HepG2 (cell line): ENCODE data around the gene ADCY10. TPM values are rescaled to one million over a fixed set of nuclear protein-coding genes. Genes with fewer than 3 reads are reported as not detected.

Source experiments
- ATAC-seq: fragments of 200-7000 bp; cut with Tn5 transposase; 3 replicates; pipeline ENCODE4 v1.9.1; 2020; ENCODE audit warnings: mild to moderate bottlenecking, moderate library complexity
- BruUV-seq: library from RNA; stranded (reverse); fragments of 400-500 nt; replicated peaks from 2 replicates; lab custom pipeline; 2021; lab: Mats Ljungman, UMichigan
- CTCF ChIA-PET: fragments of 300-600 bp; formaldehyde crosslinking; extraction: SDS; loops from one replicate; lab custom pipeline; 2021; ENCODE audit warnings: low total read pairs, inconsistent platforms, low intra/inter-chr PET ratio; lab: Yijun Ruan, JAX
- POLR2A ChIA-PET: fragments of 350-600 bp; sonication (Branson Sonifier 250); formaldehyde crosslinking; loops from one replicate; lab custom pipeline; 2020; ENCODE audit warnings: antibody characterized with exemption, inconsistent platforms; lab: Yijun Ruan, JAX
- DNase-seq: peaks from one replicate; pipeline ENCODE4 v3.0.0-alpha.2; 2015; ENCODE audit warnings: low spot score
- FAIRE-seq: peaks from 3 replicates; lab custom pipeline; 2011; peaks lifted over from hg19 to GRCh38; lab: Jason Lieb, UNC
- H2AFZ ChIP-seq: one replicate; pipeline ENCODE4 v1.6.1; 2011; ENCODE audit warnings: low read length, inconsistent platforms
- H3K27ac ChIP-seq: fragments of 300-600 bp; 3 replicates; pipeline ENCODE4 v1.8.0; 2011; ENCODE audit warnings: mixed run types, mild to moderate bottlenecking, mixed read lengths, low read length, inconsistent platforms; ENCODE audit not compliant: insufficient read depth; ENCODE audit errors: extremely low read length
- H3K27me3 ChIP-seq, 2 experiments: fragments of 200-600 bp in 1 of 2; 2 replicates in 1 of 2; 3 replicates in 1 of 2; pipeline versions ENCODE4 v1.6.0 to v1.8.0; 2011; ENCODE audit warnings: low read length in 2 of 2, mild to moderate bottlenecking in 2 of 2, moderate library complexity in 2 of 2, inconsistent platforms in 1 of 2; ENCODE audit not compliant: insufficient read depth in 2 of 2, control insufficient read depth in 1 of 2
- H3K36me3 ChIP-seq, 2 experiments: fragments of 200-600 bp in 1 of 2; replicated peaks in 1 of 2; 2 replicates in 1 of 2; 3 replicates in 1 of 2; pipeline versions ENCODE4 v1.5.1 to v1.8.0; 2011; ENCODE audit warnings: low read length in 2 of 2, inconsistent platforms in 1 of 2; ENCODE audit not compliant: insufficient read depth in 2 of 2, control insufficient read depth in 1 of 2
- H3K4me1 ChIP-seq: 2 replicates; pipeline ENCODE4 v1.5.1; 2012; ENCODE audit warnings: low read length, inconsistent platforms; ENCODE audit not compliant: insufficient read depth
- H3K4me2 ChIP-seq: 2 replicates; pipeline ENCODE4 v1.6.0; 2011; ENCODE audit warnings: low read depth, low read length, inconsistent platforms
- H3K4me3 ChIP-seq, 3 experiments: fragments of 200-600 bp in 1 of 3; sonication (generic), shearing (Covaris generic) in 1 of 3; replicated peaks in 1 of 3; 2 replicates each; pipeline ENCODE4 v1.5.1; 2011 to 2016; ENCODE audit warnings: low read length in 3 of 3, inconsistent platforms in 2 of 3, low read depth in 2 of 3, mild to moderate bottlenecking in 2 of 3, control low read depth in 1 of 3, mixed read lengths in 1 of 3; ENCODE audit not compliant: insufficient read depth in 1 of 3
- H3K79me2 ChIP-seq: one replicate; pipeline ENCODE4 v1.6.1; 2011; ENCODE audit warnings: low read length, inconsistent platforms; ENCODE audit not compliant: insufficient read depth
- H3K9ac ChIP-seq: 2 replicates; pipeline ENCODE4 v1.6.0; 2011; ENCODE audit warnings: mild to moderate bottlenecking, low read depth, low read length, inconsistent platforms; ENCODE audit not compliant: insufficient read depth
- H3K9me3 ChIP-seq: 2 replicates; pipeline ENCODE4 v1.5.1; 2012; ENCODE audit warnings: mild to moderate bottlenecking, low read length
- H4K20me1 ChIP-seq: 2 replicates; pipeline ENCODE4 v1.6.0; 2011; ENCODE audit warnings: inconsistent platforms, mild to moderate bottlenecking, low read length, moderate library complexity; ENCODE audit not compliant: insufficient read depth
- ASH2L ChIP-seq: fragments of 300-600, 200-600 bp; sonication (generic); IDR thresholded peaks from 2 replicates; pipeline ENCODE4 v1.7.0; 2017; ENCODE audit warnings: low read depth, mild to moderate bottlenecking, moderate library complexity, mixed read lengths, low read length; ENCODE audit not compliant: insufficient read length
- BCL3 ChIP-seq: sonication (generic); formaldehyde crosslinking; IDR thresholded peaks from 2 replicates; pipeline ENCODE4 v1.5.1; 2020; ENCODE audit warnings: mild to moderate bottlenecking, missing genetic modification reagents, moderate library complexity
- CEBPG ChIP-seq: IDR thresholded peaks from 2 replicates; pipeline ENCODE4 v1.6.1; 2016
- HMGXB3 ChIP-seq: sonication (generic); formaldehyde crosslinking; IDR thresholded peaks from 2 replicates; pipeline ENCODE4 v1.4.0; 2020; ENCODE audit warnings: missing genetic modification reagents, borderline replicate concordance
- KDM2A ChIP-seq: sonication (generic); formaldehyde crosslinking; IDR thresholded peaks from 2 replicates; pipeline ENCODE4 v1.4.0; 2020; ENCODE audit warnings: low read depth, missing genetic modification reagents, borderline replicate concordance
- MED13 ChIP-seq: sonication (generic); formaldehyde crosslinking; IDR thresholded peaks from 2 replicates; pipeline ENCODE4 v1.5.0; 2020; ENCODE audit warnings: missing genetic modification reagents
- ZNF329 ChIP-seq: sonication (generic); formaldehyde crosslinking; IDR thresholded peaks from 2 replicates; pipeline ENCODE4 v1.9.0; 2021; ENCODE audit warnings: low read depth, mild to moderate bottlenecking, missing genetic modification reagents
- ZNF530 ChIP-seq: sonication (generic); formaldehyde crosslinking; IDR thresholded peaks from 2 replicates; pipeline ENCODE4 v1.5.0; 2020; ENCODE audit warnings: low read depth, mild to moderate bottlenecking, missing genetic modification reagents
- ZNF850 ChIP-seq: sonication (generic); formaldehyde crosslinking; conservative IDR thresholded peaks from 2 replicates; pipeline ENCODE4 v1.9.0; 2021; ENCODE audit warnings: mild to moderate bottlenecking, missing genetic modification reagents
- WGBS: methylation state at CpG from one replicate; pipeline ENCODE4 v1.1.6; 2017; ENCODE audit warnings: low lambda C conversion rate; 5-methylcytosine and 5-hydroxymethylcytosine counted together
- in situ Hi-C: cut with HindIII; loops from 2 replicates; pipeline ENCODE4 v1.10.0; 2017; ENCODE audit warnings: low pct_unique_long_range_greater_than_20kb; ENCODE audit not compliant: extremely low pct_ligation_motif_present
- intact Hi-C: fragments of 100-400 bp; cut with micrococcal nuclease; formaldehyde crosslinking; loops from one replicate; pipeline ENCODE4 v1.10.0; 2022; ENCODE audit not compliant: unreplicated experiment
- polyA plus RNA-seq, 8 experiments: library from polyadenylated mRNA; depleted of rRNA in 3 of 8; stranded (reverse) in 7 of 8; unstranded in 1 of 8; fragments of >200 nt; fragmentation: Illumina TruSeq in 4 of 8; extraction: Trizol in 4 of 8; gene quantifications; 2 replicates each; pipeline versions ENCODE4 v1.2.1 to v1.2.3, GENCODE V29; 2011 to 2016; ENCODE audit warnings: low read depth in 4 of 8, missing spikeins in 1 of 8, mixed read lengths in 1 of 8; ENCODE audit not compliant: insufficient read depth in 1 of 8
- total RNA-seq, 5 experiments: library from RNA; depleted of rRNA; stranded (reverse); fragments of >200 nt; fragmentation: Illumina TruSeq; extraction: Trizol; gene quantifications; 2 replicates each; pipeline ENCODE4 v1.2.3, GENCODE V29; 2016; ENCODE audit warnings: low read depth in 1 of 5
- TF ChIP-seq, protein P1 (sequence below): sonication (generic); formaldehyde crosslinking; IDR thresholded peaks from 2 replicates; pipeline ENCODE4 v1.4.0; 2020; ENCODE audit warnings: low read depth, mild to moderate bottlenecking, missing genetic modification reagents

ADCY10 gene
- total and polyA plus RNA-seq, 2 of the 13 experiments (the other 11 are each of a cell fraction or from before 2014, with no cell fraction given), result 0.02 to 0.03 TPM

DNA sequence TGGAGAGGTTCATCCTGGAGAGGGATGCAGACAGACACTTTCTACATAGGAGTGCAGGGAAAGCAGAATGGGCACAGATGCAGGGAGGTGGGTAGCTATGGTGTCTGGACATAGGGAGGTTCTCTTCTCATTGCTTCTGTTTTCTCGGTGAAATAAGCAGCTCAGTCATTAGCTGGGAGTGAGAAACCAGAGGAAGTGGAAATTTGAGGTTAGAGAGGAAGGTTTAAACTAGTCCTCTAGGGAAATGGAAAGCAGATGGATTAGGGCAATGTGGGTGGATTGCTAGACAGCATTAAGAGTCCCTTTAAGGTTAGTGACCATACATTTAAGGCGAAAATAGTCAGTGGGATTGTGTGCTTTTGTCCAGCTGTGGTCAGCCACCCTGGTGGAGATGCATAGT, 152.5 kb downstream of the ADCY10 start:
- peaks cover 2% of the 10 kb centered on the region for H4K20me1 ChIP-seq
- ChIA-PET CTCF (no interaction called here), POLR2A (no interaction called here)
- H3K9me3 ChIP-seq, result no peaks in the 10 kb centered on the region
- intact Hi-C loops, result no loop called here
- no peak overlapping the region for H2AFZ ChIP-seq
- H3K27ac ChIP-seq, result no peak overlapping the region
- no peak overlapping the region for H3K9ac ChIP-seq
- H3K4me1 ChIP-seq, result peaks cover 19% of the 10 kb centered on the region
- no peak for FAIRE-seq
- H3K4me2 ChIP-seq, result no peak overlapping the region
- H3K36me3 ChIP-seq, result peaks cover 0 to 5% of the 10 kb centered on the region in 2 experiments; a peak in 1 of 5 replicates
- ATAC-seq, result no peak
- 50% methylated on average over 2 of the region's 2 CpGs for WGBS
- TF ChIP-seq ZNF530 (no peak), KDM2A (CRISPR knock-in tag) (no peak), MED13 (CRISPR knock-in tag) (no peak), ZNF329 (CRISPR knock-in tag) (no peak), ASH2L (no peak), HMGXB3 (CRISPR knock-in tag) (no peak), ZNF850 (CRISPR knock-in tag) (no peak), BCL3 (CRISPR knock-in tag) (no peak), CEBPG (no peak)
- TF ChIP-seq, protein P1, sequence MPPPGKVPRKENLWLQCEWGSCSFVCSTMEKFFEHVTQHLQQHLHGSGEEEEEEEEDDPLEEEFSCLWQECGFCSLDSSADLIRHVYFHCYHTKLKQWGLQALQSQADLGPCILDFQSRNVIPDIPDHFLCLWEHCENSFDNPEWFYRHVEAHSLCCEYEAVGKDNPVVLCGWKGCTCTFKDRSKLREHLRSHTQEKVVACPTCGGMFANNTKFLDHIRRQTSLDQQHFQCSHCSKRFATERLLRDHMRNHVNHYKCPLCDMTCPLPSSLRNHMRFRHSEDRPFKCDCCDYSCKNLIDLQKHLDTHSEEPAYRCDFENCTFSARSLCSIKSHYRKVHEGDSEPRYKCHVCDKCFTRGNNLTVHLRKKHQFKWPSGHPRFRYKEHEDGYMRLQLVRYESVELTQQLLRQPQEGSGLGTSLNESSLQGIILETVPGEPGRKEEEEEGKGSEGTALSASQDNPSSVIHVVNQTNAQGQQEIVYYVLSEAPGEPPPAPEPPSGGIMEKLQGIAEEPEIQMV (CRISPR knock-in tag), result no peak
- no peaks in the 10 kb centered on the region for H3K27me3 ChIP-seq
- H3K4me3 ChIP-seq, result no peak overlapping the region
- DNase-seq, result no peak
- H3K79me2 ChIP-seq, result peaks cover 16% of the 10 kb centered on the region
- in situ Hi-C loops, result no loop called here
- BruUV-seq, result no TSS peak
